Measurements from ENCODE around the gene SMIM14. TPM values are rescaled to one million over a fixed set of nuclear protein-coding genes. Genes with fewer than 3 reads are reported as not detected.

Gene SMIM14
- total RNA-seq, 1 experiment from 2014 or later, result 14.5 TPM

DNA sequence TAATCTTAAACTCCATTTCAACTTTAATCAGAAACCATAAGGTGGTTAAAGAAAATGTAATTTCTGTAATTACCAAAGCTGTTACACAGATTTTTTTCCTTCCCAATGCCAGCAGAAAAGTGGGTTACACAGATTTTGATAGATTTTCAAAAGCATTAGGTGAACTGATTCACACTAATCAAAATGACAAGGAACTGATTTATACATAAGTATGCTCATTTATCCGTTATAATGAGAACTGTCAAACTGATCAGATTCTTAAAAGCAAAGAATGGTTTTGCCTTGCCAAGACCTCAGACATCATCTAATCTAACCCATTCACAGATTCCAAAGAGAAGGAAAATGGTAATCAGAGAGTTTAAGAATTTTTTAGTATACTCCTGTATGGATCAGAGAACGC is 116.6 kb downstream of the SMIM14 start:
- intact Hi-C loops (cut with micrococcal nuclease; ENCODE audit: unreplicated experiment), result no loop called here
- Histone ChIP-seq H3K27ac (ENCODE audit: low read depth, low read length, poor library complexity, severe bottlenecking) (peak overlapping the region; percentile 47), H3K4me3 (ENCODE audit: low read depth, low read length, poor library complexity, severe bottlenecking) (no peak overlapping the region), H3K36me3 (ENCODE audit: insufficient read depth, low read length, poor library complexity, severe bottlenecking) (peaks cover 8% of the 10 kb centered on the region), H3K27me3 (replicated peaks; ENCODE audit: insufficient read depth, low read depth, low read length, poor library complexity) (no peaks in the 10 kb centered on the region), H3K9me3 (ENCODE audit: low read depth, low read length, poor library complexity, severe bottlenecking) (no peaks in the 10 kb centered on the region), H3K4me1 (ENCODE audit: insufficient read depth, low read length, poor library complexity, severe bottlenecking) (peaks cover 15% of the 10 kb centered on the region)
- POLR2A ChIA-PET (ENCODE audit: low non-redundant PET), result no interaction called here
- TF ChIP-seq, protein P1, sequence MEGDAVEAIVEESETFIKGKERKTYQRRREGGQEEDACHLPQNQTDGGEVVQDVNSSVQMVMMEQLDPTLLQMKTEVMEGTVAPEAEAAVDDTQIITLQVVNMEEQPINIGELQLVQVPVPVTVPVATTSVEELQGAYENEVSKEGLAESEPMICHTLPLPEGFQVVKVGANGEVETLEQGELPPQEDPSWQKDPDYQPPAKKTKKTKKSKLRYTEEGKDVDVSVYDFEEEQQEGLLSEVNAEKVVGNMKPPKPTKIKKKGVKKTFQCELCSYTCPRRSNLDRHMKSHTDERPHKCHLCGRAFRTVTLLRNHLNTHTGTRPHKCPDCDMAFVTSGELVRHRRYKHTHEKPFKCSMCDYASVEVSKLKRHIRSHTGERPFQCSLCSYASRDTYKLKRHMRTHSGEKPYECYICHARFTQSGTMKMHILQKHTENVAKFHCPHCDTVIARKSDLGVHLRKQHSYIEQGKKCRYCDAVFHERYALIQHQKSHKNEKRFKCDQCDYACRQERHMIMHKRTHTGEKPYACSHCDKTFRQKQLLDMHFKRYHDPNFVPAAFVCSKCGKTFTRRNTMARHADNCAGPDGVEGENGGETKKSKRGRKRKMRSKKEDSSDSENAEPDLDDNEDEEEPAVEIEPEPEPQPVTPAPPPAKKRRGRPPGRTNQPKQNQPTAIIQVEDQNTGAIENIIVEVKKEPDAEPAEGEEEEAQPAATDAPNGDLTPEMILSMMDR (conservative IDR thresholded peaks at IDR 0.05; ENCODE audit: low read depth, low read length), result no peak
- TF ChIP-seq EZH2 (IDR thresholded peaks at IDR 0.05; ENCODE audit: borderline replicate concordance, low read depth, low read length, poor library complexity, severe bottlenecking), result no peak
- no TSS peak for BruUV-seq (replicated peaks)
- no peak for DNase-seq (ENCODE audit: low spot score)
- CTCF ChIA-PET, result no interaction called here

DNA sequence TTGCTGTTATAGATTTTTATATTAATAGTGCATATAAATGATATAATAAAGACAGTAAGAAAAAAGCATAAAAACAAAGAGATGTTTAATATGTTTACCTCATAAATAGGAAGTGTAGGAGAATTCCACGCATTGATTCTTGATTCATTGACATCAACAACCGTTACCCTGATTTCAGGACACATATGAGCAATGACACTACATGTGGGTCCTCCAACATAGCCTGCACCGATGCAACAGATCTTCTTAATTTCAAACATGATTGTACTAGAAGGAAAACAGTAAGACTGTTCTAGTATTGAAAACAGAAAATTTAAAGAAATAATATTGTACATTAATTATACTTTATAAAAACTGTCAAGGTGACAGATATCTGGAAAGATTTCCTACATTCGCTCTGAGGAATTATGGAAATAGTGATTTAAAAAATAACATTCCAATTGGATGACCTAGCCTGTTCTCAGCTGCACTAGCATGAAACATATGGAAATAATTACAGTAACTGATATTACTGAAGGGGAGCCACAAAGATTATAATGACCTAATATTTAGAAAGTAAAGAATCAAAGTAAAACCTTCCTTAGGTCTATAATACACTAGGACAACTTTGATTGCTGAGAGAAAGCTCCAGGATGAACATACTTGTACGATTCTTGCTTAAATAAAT is 117.3 kb downstream of the SMIM14 start:
- peaks cover 8% of the 10 kb centered on the region for H3K36me3 ChIP-seq (ENCODE audit: insufficient read depth, low read length, poor library complexity, severe bottlenecking)
- H3K27me3 ChIP-seq (replicated peaks; ENCODE audit: insufficient read depth, low read depth, low read length, poor library complexity), result no peaks in the 10 kb centered on the region
- POLR2A ChIA-PET (ENCODE audit: low non-redundant PET), result no interaction called here
- H3K4me1 ChIP-seq (ENCODE audit: insufficient read depth, low read length, poor library complexity, severe bottlenecking), result peaks cover 15% of the 10 kb centered on the region
- DNase-seq (ENCODE audit: low spot score), result peak; percentile 19
- no TSS peak for BruUV-seq (replicated peaks)
- TF ChIP-seq EZH2 (IDR thresholded peaks at IDR 0.05; ENCODE audit: borderline replicate concordance, low read depth, low read length, poor library complexity, severe bottlenecking), result no peak
- TF ChIP-seq, protein P1 (conservative IDR thresholded peaks at IDR 0.05; ENCODE audit: low read depth, low read length), result no peak
- H3K9me3 ChIP-seq (ENCODE audit: low read depth, low read length, poor library complexity, severe bottlenecking), result no peaks in the 10 kb centered on the region
- H3K4me3 ChIP-seq (ENCODE audit: low read depth, low read length, poor library complexity, severe bottlenecking), result no peak overlapping the region
- intact Hi-C loops (cut with micrococcal nuclease; ENCODE audit: unreplicated experiment), result no loop called here
- peak overlapping the region; percentile 47 for H3K27ac ChIP-seq (ENCODE audit: low read depth, low read length, poor library complexity, severe bottlenecking)
- CTCF ChIA-PET, result no interaction called here

DNA sequence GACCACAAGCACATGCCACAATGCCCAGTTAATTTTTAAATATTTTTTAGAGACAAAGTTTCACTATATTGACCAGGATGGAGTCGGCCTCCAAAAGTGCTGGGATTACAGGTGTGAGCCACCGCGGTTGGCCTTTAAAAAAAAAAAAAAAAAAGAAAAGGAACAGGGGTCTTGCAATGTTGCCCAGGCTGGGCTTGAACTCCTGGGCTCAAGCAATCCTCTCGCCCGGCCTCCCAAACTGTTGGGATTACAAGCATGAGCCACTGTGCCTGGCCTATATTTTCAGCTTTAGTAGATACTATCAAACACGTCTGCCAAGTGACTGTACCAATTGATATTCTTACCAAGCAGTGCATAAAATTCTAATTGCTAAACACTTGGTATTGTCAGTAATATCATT is 120.2 kb downstream of the SMIM14 start:
- DNase-seq (ENCODE audit: low spot score), result no peak
- no peaks in the 10 kb centered on the region for H3K9me3 ChIP-seq (ENCODE audit: low read depth, low read length, poor library complexity, severe bottlenecking)
- no peaks in the 10 kb centered on the region for H3K27me3 ChIP-seq (replicated peaks; ENCODE audit: insufficient read depth, low read depth, low read length, poor library complexity)
- ChIA-PET POLR2A (ENCODE audit: low non-redundant PET) (no interaction called here), CTCF (no interaction called here)
- TF ChIP-seq, protein P1 (conservative IDR thresholded peaks at IDR 0.05; ENCODE audit: low read depth, low read length), result no peak
- no peak for TF ChIP-seq EZH2 (IDR thresholded peaks at IDR 0.05; ENCODE audit: borderline replicate concordance, low read depth, low read length, poor library complexity, severe bottlenecking)
- intact Hi-C loops (cut with micrococcal nuclease; ENCODE audit: unreplicated experiment), result no loop called here
- H3K36me3 ChIP-seq (ENCODE audit: insufficient read depth, low read length, poor library complexity, severe bottlenecking), result peaks cover 8% of the 10 kb centered on the region
- no peak overlapping the region for H3K4me3 ChIP-seq (ENCODE audit: low read depth, low read length, poor library complexity, severe bottlenecking)
- BruUV-seq (replicated peaks), result no TSS peak
- H3K4me1 ChIP-seq (ENCODE audit: insufficient read depth, low read length, poor library complexity, severe bottlenecking), result peaks cover 15% of the 10 kb centered on the region
- H3K27ac ChIP-seq (ENCODE audit: low read depth, low read length, poor library complexity, severe bottlenecking), result no peak overlapping the region
